Epithelial cell of esophagus (primary cell): ENCODE measurements around the gene COQ8A.

Experiments used
- DNase-seq: peaks from one replicate; pipeline ENCODE4 v3.0.0; 2010; ENCODE audit warnings: low read depth
- H3K4me3 ChIP-seq: 2 replicates; pipeline ENCODE4 v1.5.1; 2011; ENCODE audit warnings: mild to moderate bottlenecking, low read length, control low read depth
- CTCF ChIP-seq: IDR thresholded peaks from 2 replicates; pipeline ENCODE4 v1.5.1; 2011; ENCODE audit warnings: low read depth, mild to moderate bottlenecking, low read length, control low read depth, inconsistent platforms; ENCODE audit not compliant: insufficient read depth; ENCODE audit errors: missing control alignments

Gene COQ8A

GRCh38 chr1:226908419-226908818 lies 31.7 kb upstream of the COQ8A start:
- TF ChIP-seq CTCF = no peak
- no peak overlapping the region for H3K4me3 ChIP-seq

DNA sequence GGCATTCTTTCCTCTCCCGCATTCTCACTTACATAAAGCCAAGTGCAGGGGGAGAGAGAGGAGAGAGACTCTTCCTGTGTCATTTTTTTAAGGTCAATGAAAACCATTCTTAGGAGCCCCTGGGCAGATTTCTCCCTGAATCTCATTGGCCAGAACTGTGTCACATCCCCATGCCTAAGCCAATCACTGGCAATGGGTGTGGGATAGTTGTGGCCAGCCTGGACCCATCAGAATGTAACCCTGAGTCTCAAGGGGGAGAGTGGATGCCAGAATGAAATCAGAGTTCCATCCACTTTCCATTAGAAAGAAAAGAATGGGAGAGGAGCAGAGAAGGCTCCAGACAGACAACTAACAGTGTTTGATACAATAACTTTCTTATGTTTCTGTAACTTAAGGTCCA lies 31.2 kb upstream of the COQ8A start:
- TF ChIP-seq CTCF = no peak
- DNase-seq = no peak

More at GRCh38 chr1:226908419-226908818, 31.7 kb upstream of the COQ8A start:
- no peak for DNase-seq

DNA sequence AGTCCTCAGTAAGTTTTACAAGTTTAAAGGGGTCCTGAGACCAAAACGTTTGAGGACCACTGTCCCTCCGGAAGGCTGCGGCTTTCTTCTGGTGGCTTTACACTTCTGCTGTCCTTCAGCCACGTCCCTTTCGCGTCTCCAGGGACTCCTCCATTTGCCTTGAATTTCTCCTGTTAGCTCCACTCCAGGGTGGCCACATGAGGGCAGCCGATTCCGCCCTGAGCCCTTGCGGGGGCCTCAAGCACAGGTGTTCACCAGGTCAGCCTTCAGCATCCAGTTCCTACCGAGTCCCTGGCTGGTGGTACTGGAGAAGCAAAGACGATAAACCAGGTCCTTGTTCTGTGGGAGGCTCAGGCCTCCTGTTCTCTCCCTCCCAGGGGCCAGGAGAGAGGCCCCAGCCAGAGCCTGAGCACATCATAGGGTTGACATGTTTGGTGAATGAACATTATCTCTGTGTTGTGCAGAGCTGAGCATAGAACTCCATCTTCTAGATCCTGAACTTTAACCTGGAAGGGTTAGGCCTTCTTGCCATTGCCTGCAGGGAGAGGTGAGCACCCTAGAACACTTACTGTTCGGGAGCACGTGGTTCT lies 27.4 kb upstream of the COQ8A start:
- H3K4me3 ChIP-seq = no peak overlapping the region
- peak; percentile 73 for TF ChIP-seq CTCF
- DNase-seq = peak; percentile 63

More for the DNA sequence above, 31.2 kb upstream of the COQ8A start:
- no peak overlapping the region for H3K4me3 ChIP-seq

DNA sequence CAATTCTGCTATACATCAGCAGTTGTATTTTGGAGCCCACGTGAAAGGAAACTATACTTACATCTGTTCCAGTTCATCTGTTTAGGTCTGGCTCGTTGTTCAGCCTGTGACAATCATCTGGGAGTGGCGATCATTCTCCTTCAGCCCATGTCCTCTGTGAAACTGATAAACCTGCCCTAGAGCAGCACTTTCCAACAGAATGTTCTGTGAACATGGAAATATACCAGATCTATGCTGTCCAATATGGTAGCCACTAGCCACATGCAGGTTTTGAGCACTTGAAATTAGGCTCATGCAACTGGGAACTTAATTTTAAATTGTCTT lies 24.5 kb upstream of the COQ8A start:
- H3K4me3 ChIP-seq = no peak overlapping the region
- TF ChIP-seq CTCF = no peak
- no peak for DNase-seq

GRCh38 chr1:226916497-226916896 lies 23.6 kb upstream of the COQ8A start:
- H3K4me3 ChIP-seq = no peak overlapping the region
- DNase-seq = no peak
- no peak for TF ChIP-seq CTCF

GRCh38 chr1:226919587-226919986 lies 20.5 kb upstream of the COQ8A start:
- no peak for TF ChIP-seq CTCF
- no peak for DNase-seq

DNA sequence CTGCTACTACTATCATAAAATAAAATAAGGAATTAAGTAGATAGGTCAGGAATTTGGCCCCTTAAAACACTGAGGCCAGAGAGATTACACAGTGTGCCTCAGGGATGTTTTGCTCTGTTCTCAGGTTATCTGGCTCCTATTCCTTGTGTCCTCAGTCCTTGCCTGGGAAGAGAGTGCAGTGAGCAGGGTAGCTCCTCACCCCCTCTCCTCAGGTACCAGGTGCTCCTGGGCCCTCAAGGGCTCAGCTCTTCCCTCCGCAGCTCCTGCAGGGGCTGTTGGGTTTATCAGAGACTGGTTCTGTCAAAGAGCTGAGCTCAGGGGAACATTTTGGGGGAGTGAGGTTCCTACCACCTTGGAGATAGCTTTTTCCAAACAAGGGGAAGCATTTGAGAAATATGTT lies 20.1 kb upstream of the COQ8A start:
- H3K4me3 ChIP-seq = no peak overlapping the region
- no peak for TF ChIP-seq CTCF
- no peak for DNase-seq

More at GRCh38 chr1:226919587-226919986, 20.5 kb upstream of the COQ8A start:
- no peak overlapping the region for H3K4me3 ChIP-seq
